HG02943 (cell line): ENCODE results near the gene EVA1A.

Experiments used
- ATAC-seq: cut with Tn5 transposase; IDR thresholded peaks from one replicate; pipeline ENCODE4 v1.9.1; 2021; ENCODE audit warnings: mild to moderate bottlenecking, low read depth, moderate library complexity; ENCODE audit not compliant: unreplicated experiment

The EVA1A gene, protein sequence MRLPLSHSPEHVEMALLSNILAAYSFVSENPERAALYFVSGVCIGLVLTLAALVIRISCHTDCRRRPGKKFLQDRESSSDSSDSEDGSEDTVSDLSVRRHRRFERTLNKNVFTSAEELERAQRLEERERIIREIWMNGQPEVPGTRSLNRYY

DNA sequence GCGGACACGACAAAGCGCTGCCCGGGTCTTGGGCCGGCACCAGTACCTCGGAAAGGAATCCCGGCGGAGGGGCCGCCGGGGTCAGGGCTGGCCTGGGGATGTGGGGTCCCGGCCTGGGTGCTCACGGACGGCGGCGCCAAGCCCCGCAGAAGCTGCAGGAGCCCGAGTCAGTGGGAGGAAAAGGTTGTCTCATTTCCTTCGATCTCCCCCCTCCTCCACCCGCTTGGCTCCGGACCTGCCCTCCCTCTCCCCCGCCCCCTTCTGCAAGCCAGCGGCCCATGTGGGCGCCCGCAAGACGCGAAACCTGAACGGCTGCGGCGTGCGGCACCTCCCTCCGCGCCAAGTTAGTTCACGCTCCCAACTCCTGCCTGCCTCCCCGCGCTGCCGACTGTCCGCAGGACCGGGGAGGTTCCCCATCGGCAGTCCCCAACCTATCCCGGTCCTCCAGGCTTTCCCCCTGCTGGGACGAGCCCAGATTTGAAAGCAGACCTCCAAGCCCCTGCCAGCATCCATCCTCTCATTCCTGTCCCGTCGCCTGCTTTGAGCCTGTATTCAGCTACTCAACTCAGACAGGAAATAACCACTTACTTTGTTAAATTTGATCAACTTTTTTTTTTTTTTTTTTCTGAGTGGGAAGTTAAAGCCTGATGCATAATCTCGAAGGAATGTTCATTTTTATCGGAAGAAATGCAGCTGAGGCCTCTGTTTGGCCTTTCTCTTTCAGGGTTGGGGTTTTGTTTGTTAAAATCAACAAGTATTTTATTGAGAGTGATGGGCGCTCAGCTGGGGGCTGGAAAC, at the start of gene EVA1A:
EVA1A (minus strand) TSS at position 172 of the 798 bp plus-strand sequence. CDS start 42,799 bp downstream, outside the sequence.
- ATAC-seq, result peak; percentile 59

DNA sequence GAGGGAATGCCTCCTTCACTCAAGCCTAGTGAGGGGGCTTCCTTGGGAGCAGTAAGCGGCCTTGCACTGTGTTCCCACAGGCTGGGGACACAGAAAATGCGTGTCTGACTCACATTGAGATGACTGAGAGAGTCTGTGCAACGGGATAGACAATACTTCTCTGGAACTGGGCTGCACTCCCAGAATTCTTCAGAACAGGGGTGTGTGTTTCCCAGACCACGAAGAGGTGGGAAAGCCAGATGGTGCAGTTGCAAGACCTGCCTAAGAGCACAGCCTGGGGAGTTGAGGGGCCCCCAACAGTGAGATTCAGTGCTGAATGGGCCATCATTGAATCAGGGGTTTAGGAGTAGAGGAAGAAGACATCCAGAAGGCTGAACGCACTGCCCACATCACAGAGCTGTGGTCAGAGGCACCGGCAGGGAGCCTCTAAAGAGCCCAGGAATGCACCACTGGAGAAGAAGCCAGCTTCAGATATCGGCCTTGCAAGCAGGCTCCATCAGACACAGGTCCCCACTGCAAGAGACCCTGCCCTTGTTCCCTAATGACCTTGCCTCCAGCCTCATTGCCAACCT, 49.3 kb upstream of the EVA1A start:
- ATAC-seq, result no peak

DNA sequence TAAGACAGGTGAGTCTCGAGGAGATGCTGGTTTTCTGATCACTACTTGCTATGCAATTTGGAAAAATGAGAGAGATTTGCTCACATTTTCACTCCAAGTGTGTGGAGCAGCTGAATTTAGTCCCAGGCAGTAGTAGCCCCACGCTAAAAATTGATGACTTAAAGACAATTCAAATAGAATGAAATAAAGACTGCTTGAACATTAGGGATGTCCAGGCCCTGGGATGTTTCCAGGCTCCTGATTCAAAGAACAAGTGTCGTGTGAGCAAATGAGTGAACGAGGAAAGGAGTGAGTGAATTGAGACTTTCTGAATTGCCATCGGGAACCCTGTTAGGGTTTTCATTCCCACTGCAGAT, 48.6 kb upstream of the EVA1A start:
- no peak for ATAC-seq

DNA sequence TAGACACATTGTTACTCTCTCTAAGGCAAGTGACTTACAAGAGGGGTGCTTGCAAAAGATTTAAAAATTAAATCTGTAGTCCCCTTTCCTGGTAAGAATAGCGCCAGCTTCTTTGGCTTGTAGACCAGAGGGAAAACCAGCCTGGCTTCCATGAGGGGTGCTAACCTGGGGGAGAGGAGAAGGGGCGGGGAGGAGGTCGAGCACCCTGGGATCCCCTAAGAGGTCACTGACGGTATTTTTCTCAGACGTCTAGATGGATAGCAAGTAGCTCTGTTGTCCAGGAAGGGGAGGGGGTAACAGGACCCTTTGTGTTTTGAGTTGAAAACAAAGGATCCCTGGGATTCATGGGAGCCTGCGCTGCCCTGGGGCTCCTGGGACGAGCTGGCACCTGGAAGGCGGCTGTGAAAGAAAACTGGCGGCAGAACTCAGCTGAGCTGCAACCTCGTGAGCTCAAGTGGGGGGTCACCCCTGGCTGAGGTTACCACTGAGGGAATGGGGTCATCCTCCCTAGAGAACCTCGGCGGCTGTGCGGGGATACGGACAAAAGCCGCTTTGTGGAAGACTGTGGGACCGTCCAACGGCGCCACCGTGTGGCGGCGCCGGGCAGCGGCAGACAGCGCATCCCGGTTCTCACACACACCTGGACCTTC, 48.1 kb upstream of the EVA1A start:
- ATAC-seq, result peak; percentile 77

DNA sequence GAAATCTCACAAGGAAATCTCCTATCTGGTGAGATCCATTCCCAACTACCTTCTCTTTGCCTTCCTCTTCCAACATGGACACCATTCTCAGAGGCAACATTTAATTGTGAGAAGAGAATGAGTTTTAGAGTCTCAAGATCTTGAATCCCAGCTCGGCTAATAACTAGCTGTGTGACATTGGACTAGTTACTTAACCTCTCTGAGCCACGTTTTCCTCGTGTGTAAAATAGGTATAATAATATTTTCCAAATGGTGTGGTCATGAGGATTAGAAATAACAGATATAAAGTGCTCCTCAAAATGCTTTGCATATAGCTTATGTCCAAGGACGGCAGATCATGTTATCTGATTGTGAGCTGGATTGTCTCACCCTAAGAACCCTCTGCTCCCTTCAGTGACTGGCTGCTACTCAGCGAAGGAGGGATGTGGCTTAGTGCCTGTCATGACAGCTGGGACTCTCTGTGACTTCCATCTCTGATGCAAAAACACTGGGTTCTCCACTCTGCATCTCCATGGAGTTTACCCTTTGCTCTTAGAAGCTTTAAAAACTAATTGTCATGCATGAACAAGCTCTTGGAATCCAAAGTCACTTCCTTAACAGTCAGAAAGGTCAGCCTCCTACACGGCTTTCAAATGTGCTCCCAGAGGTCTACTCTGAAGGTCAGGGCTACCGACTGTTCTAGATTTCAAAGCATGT, 47.4 kb upstream of the EVA1A start:
- ATAC-seq, result no peak

DNA sequence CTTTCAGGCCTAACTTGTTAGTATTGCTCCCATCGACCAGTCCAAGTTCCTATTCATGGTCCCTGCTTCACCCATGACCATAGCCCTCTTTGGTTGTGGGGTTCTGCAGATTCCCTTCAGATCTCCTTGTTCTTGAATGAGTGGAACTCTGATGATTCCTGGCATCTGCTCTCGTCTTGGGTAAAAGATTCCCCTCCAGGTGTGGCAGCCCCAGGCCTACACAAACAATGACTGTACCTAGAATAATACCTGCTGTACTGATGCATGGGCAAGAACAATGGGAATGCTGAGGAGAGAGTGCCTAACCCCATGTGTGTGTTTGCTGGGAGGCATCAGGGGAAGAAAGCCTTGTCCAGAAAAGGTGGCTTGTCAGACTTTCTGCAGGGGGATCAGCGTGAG, 46.7 kb upstream of the EVA1A start:
- ATAC-seq, result no peak

DNA sequence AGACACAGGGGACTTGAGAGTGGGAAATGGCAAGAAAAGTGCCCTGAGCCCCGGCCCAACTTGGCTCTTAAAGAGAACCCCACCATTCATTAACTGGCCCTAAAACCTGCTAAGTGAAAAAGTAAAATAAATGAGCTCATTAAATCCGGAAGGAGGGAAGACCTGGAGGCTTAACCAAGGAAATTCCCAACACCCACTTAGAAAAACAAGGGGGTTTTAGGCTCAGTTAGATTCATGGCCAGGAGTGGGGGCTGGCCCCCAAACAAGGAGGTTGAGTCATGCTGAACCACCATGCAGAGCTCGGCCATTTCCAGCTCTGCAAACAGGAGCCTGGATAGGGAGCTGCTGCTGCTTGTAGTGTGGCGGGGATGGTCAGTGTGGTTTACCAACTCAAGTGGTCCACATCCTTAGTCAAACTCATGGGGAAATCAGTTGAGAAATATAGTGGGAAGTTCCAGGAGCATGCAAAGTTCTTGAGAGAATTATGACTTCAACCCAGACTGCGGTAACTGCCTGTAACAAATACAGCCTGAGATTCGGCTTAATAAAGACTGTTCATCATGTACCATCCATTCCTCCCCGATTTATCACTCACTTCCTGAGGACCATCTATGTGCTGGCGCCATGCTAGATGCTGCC, 46.1 kb upstream of the EVA1A start:
- no peak for ATAC-seq

DNA sequence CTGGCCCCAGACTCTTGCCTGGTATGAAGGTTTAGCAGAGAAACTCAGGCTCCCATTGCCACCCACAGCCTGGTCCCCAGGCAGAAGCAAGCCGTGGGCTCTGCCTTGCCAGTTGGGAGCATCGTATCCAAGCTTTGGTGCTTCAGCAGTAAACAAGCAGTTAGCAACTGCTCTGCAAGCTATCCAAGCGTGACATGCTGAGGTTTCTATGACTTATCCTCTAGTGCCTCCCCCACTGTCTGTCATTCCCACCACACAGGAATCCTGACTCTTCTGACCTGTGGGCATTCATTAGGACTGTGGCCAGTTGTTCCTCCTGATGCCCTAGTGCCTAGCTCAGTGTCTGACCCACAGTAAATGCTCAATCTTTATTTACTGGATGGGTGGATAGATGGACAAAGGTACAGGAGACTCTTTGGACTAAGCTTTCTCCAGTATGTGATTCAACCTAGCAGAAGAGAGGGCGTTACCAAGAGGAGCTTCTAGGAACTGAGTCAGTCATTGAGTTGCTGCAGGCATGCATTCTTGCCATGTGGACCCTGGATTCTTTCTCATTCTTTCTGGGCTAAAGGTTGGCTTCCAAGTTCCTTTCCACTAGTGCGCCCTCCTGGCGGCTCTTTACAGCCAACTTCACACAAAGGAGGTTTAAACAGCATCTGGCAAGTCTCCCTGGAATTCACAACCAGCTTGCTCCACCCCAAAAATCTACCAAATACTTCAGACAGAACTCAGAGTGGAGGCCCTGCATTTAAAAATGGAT, 45.2 kb upstream of the EVA1A start:
- ATAC-seq, result no peak

DNA sequence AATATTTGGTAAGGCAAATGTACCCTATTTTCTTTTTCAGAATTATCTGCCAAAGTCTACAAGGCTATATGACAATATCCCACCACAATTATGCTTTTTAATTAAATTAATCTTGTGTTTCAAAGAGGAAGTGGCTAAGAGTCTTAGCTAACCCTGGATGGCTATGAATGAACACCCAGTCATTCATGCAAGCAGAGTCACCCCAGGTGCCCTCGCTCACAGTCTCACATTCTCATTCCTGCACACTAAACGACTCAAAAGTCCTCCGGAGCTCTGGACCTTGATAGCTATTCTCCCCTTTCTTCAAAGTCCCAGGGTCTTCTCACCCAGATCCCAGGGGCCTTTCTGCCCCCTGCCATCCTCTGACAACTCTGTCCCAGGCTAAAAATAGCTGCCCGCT, 43.7 kb upstream of the EVA1A start:
- no peak for ATAC-seq

DNA sequence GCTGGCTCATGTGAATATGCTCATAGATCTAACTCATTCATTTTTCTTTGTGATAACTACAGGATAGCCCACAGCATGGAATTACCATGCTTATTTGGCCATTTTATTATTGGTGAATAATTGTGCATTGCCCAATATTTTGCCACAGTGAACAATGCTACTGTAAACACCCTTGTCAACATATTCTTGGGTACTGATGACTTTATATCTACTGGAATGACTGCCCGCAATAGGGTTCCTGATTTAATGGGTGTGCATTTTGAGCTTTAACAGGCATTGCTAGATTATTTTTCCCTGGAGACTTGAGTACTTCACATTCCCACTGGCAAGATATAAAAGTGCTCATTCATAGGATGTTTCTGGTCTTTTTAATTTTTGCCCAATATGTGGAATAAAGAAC, 42.7 kb upstream of the EVA1A start:
- ATAC-seq, result no peak

DNA sequence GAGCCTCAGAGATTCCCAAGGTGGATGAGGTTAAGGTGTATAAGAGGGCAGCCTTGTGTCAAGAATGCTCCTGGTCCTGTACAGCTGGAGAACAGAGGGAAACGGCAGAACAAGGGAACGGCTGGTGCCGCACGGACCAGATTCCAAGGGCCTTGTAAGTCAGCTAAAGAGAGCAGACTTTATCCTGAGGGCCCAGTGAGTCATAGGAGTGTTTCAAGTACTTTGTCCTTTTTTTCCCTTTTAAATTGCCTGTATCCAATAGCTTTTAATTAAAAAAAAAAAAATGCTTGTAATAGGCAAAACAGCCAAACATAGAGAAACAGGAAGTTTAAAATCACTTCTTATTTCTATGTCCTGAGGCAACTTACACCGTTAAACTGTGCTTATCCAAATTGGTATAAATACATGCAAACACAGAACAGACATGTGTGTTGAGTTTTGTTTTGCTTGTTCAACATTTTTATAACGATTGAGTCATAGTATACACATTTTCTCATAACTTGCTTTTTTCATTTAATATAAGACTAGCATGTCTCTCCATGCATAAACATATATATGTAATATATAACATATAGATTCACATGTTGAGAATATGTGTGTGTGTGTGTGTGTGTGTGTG, 42.1 kb upstream of the EVA1A start:
- ATAC-seq, result no peak

DNA sequence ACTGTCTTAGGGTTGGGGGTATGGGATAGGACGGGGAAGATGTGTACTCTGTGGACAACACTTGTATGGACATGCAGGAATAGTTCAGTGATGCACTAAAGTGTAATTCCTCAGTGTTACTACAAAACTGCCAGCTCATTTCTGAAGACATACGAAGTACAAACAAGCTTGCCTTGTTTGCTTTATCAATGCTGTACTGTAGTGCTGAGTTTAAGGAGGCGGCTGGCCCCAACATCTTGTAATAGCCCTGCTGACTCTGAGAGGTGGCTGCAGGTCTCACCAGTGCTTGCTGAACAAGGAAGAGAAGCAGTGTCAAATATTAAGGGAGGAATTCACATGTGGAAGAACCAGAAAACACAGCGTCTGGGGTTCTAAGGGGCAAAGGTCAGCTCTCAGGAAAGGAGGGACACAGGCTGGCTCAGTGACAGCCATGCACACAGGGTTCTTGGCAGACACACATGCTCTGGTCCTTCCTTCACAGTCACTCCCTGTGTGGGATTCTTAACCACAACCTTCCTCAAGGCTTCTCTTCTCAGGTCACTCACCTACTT, 39.8 kb upstream of the EVA1A start:
- no peak for ATAC-seq

DNA sequence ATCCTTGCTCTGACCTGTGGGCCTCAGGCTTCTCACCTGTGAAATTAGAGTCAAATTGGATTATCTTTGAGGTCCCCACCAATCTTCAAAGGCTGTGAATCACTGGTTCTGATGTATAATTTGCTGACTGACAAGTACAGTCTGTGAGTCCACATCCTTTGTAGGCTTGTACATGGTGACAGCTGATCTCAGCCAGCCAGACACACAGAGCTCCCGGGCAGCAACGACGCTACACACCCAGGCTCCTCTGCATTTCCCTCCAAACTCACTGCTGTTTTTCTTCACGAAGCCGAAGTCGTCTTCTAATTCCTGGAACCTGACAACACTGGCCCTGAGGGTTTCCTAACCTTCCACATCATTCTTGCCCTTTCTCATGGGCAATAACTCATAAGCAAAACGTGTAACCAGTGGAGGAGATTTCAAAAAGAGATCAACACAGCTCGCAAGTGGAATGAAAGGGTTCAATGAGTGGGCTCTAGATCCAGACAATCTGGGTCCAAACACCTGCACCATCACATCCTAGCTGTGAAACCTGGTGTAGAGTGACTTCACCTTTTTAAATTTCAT, 37.9 kb upstream of the EVA1A start:
- no peak for ATAC-seq

DNA sequence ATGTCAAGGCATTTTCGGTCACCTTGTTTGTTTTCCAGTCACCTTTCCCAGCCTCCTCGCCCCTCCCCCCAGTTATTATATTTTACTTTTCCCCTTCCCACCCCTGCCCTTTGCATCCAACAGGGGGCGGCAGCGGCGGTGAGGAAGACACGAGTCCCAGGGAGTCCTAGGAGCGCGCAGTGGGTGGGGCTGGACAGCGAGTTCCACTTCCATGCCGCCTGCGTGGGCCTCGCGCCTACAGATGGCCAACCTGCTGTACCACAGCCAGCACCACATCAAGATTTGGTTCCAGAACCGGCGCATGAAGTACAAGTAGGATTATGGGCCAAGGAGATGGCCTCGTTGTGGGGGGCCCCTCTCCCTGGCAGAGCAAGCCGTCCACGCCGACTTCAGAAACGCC, 37.2 kb upstream of the EVA1A start:
- no peak for ATAC-seq

DNA sequence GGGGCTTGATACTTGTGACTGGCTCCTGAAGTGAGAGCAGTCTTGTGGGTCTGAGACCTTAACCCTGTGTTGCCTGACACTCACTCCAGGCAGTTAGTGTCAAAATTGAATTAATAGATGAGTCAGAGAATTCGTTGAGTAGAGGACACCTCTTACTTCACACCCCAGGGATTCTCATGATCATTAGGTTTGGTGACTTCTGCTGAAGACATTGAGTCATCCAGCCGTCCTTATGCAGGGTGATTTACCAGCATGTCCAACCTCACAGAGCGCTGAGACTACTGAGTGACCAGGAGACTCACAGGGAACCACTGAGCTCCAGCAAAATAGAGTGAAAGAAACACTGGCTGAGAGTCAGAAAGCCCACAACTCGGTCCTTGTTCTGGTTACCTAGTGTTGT, 36.0 kb upstream of the EVA1A start:
- no peak for ATAC-seq

DNA sequence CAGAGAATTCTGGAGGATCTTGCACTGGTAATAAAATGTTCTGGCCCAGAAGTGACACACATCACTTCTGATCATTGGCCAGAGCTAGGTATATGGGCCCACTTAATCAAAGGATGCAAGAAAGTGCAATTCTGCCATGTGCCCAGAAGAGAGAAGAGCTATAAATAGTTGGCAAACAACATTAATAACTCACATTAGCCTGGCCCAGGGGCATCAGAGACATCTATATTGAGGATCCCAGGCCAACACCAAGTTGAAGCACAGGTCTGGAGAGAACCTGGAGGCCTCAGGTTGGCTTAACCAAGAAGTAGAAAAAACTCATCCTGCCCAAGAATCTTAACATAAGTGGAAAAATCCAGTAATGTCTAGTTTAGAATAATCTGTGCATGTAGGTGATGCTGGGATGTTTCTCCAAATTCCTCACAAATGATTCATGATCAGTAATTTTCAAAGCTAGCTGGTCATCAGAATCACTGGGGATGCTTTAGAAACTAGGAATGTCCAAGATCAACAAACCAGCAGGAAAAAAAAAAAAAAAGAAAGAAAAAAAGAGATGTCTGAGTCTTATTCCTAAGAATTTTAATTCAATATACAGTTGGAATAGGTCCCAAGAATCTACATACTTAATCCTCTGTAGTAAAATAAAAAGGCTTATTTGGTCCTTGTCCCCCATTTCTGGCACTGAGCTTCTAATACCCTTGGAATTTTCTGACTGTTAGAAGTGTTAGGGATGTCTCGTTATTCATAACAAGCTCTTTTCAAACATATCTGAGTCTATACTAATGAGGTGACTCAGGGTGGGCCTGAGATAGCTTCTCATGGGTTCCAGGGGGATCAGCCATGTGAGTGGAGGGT, 35.0 kb upstream of the EVA1A start:
- ATAC-seq, result no peak

DNA sequence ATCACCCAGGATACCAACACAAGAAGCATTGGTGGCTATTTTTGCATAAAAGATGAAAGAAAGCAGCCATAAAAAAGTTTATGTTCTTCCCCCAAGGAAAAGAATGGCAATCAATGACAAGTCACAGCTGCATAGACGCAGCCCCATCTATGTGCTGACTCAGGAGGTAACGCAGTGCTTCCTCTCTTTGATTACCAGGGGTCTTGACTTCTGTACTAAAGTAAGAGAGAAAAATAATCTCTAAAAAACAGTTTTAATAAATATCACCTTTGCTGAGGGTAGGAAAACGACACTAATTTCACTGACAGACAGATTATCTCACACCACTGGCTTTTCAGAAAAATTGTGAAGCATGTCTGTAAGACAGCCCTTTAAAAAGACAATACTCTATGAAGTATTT, 33.9 kb upstream of the EVA1A start:
- no peak for ATAC-seq

DNA sequence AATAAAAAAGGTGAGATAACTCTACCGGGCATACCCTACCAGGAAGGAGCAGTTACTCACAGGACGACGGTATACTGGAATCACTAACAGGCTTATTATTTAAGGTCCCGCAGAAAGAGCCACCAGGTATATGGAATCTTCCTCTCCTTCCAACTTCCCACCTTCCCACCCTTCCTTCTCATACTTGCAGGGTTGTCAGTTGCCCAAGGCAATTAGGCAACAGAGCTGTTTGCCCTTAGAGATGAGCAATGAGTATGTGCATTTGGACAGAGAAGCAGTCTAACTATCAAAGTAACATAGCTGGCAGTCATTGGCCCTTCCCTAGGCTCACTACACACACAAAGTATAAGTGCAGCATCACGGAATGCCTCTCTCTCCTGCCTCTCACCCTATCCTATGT, 32.1 kb upstream of the EVA1A start:
- no peak for ATAC-seq
